Psoas muscle (tissue), 8 donors: ENCODE measurements around the gene CLEC16A. TPM values are rescaled to one million over a fixed set of nuclear protein-coding genes. Genes with fewer than 3 reads are reported as not detected.

Experiments
- ATAC-seq, 4 donors: fragments of 200-7000 bp; cut with Tn5 transposase; one replicate each; pipeline ENCODE4 v1.9.1; 2020; ENCODE audit warnings: moderate library complexity in 3 of 4, mild to moderate bottlenecking in 2 of 4
- DNase-seq, 2 donors: peaks; one replicate each; pipeline ENCODE4 v3.0.0-alpha.2; 2020
- H3K27ac ChIP-seq: fragments of 200-600 bp; one replicate; pipeline ENCODE4 v1.8.0; 2022
- H3K27me3 ChIP-seq, 3 donors: fragments of 200-600 bp in 1 of 3; one replicate each; pipeline versions ENCODE4 v1.6.1 to v1.8.0; 2013 to 2022; ENCODE audit warnings: low read length in 2 of 3, mild to moderate bottlenecking in 2 of 3, moderate library complexity in 1 of 3; ENCODE audit not compliant: insufficient read depth in 3 of 3
- H3K36me3 ChIP-seq, 2 donors: fragments of 200-600 bp in 1 of 2; one replicate each; pipeline versions ENCODE4 v1.6.1 to v1.8.0; 2013 to 2022; ENCODE audit warnings: low read depth in 1 of 2, mild to moderate bottlenecking in 1 of 2, moderate library complexity in 1 of 2; ENCODE audit not compliant: insufficient read depth in 1 of 2
- H3K4me1 ChIP-seq: fragments of 200-600 bp; one replicate; pipeline ENCODE4 v1.8.0; 2022
- H3K4me3 ChIP-seq: fragments of 200-600 bp; one replicate; pipeline ENCODE4 v1.8.0; 2022; ENCODE audit warnings: mild to moderate bottlenecking
- H3K9me3 ChIP-seq: fragments of 200-600 bp; one replicate; pipeline ENCODE4 v1.8.0; 2022
- CTCF ChIP-seq: fragments of 200-600 bp; IDR thresholded peaks from one replicate; pipeline ENCODE4 v1.8.0; 2022; ENCODE audit warnings: antibody characterized with exemption
- WGBS, 3 donors: extraction: QIAGEN DNeasy Blood & Tissue Kit; methylation state at CpG; one replicate each; pipeline versions ENCODE4 v1.1.6 to v1.1.7; 2013; 5-methylcytosine and 5-hydroxymethylcytosine counted together
- intact Hi-C, 2 donors: fragments of 100-400 bp; cut with DNase I; formaldehyde crosslinking; loops; one replicate each; pipeline versions ENCODE4 v1.11.0 to v1.14.2; 2022
- polyA plus RNA-seq, 3 donors: library from polyadenylated mRNA; stranded (reverse); fragments of 200-250 nt; gene quantifications; one replicate each; pipeline ENCODE4 v1.2.3, GENCODE V29; 2013
- total RNA-seq, 4 donors: library from RNA; stranded (reverse); fragmentation: NEBNext Ultra II Directional in 2 of 4; extraction: Animal tissue kit (Norgen Biotek cat#: 25700) in 2 of 4; gene quantifications; one replicate each; pipeline versions ENCODE4 v1.2.1 to v1.2.4, GENCODE V29; 2021 to 2023
- donor health status: healthy with polysubstance abuse.
- donor health status: DM: no; HTN: no; CAD: no; lungs with moderate emphysema.
- donor health status: Bipolar disorder and iron deficiency.
- donor health status: healthy.
- donor health status: DM: yes; HTN: yes; CAD: no.
- donor health status: DM: no; HTN: no; CAD: no.
- donor health status: DM: no; HTN: no; CAD: no.
- donor health status: DM: yes; HTN: yes; CAD: no.

The CLEC16A gene
- total and polyA plus RNA-seq, 7 donors, result 13.1 to 28.1 (median 21.4) TPM

GRCh38 chr16:10947211-10947787 is 2.9 kb downstream of the CLEC16A start:
- ATAC-seq (no peak), DNase-seq (no peak)
- intact Hi-C loops, result no loop called here
- H3K27me3 ChIP-seq, result no peaks in the 10 kb centered on the region
- no peak overlapping the region for H3K4me3 ChIP-seq
- peaks cover 49% of the 10 kb centered on the region for H3K4me1 ChIP-seq
- no peaks in the 10 kb centered on the region for H3K36me3 ChIP-seq
- H3K27ac ChIP-seq, result no peak overlapping the region
- 67 to 85% (median 74%) methylated on average over 10 of the region's 10 CpGs for WGBS, 3 donors
- H3K9me3 ChIP-seq, result no peaks in the 10 kb centered on the region
- no peak for TF ChIP-seq CTCF

- H3K27me3 ChIP-seq, result no peaks in the 10 kb centered on the region
- no peak for TF ChIP-seq CTCF
- H3K9me3 ChIP-seq, result no peaks in the 10 kb centered on the region
- no peak for ATAC-seq
- H3K4me1 ChIP-seq, result peaks cover 44% of the 10 kb centered on the region
- DNase-seq, result no peak
- intact Hi-C loops, result no loop called here
- H3K27ac ChIP-seq, result no peak overlapping the region
- no peaks in the 10 kb centered on the region for H3K36me3 ChIP-seq
- H3K4me3 ChIP-seq, result no peak overlapping the region
- WGBS, 3 donors, result 74 to 85% (median 76%) methylated on average over 7 of the region's 7 CpGs
Measured at GRCh38 chr16:10949424-10949970, 5.1 kb downstream of the CLEC16A start.

DNA sequence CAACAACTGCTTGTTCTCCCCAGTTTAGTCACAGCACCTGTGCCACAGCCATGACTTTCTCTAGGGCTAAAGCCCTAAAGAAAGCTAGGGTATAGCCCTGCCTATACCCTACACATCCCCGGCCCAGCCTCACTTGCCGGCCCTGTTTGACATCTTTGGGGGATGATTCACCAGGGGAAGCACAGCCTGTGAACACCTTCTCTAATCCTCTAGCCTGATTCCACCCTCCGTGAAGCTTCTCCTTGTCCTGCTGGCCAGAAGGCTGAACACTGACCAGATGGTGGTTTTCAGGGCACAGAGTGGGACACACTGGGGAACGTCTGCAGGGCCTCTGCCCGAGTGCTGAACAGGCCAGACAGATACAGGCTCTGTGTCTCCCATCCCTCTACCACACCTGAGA is 6.0 kb downstream of the CLEC16A start:
- ATAC-seq (peak; percentile 37 to 61 (median 38)), DNase-seq (no peak)
- Histone ChIP-seq H3K27ac (no peak overlapping the region), H3K4me3 (no peak overlapping the region), H3K9me3 (no peaks in the 10 kb centered on the region), H3K36me3 (no peaks in the 10 kb centered on the region), H3K27me3 (no peaks in the 10 kb centered on the region), H3K4me1 (peaks cover 41% of the 10 kb centered on the region)
- intact Hi-C loops, result no loop called here
- no peak for TF ChIP-seq CTCF
- WGBS, 3 donors, result 54 to 85% (median 57%) methylated on average over 5 of the region's 5 CpGs

DNA sequence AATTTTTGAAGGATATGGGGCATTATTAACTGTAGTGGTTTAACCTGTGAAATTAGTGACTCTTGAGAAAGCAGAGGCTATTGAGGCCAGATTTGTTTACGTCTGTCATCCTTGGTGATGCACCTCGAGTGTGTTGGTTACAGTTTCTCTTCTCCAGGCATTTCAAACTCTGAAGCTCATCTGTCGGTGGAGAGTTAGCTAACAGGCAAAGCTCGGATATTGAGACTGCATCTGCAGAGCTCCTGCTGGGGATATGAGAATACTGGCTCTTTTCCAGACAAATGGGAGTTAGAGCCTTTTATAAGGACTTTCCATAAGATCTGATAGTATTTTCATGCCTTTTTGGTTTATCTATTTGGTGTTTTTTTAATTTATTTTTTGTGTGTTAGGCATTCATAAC is 6.7 kb downstream of the CLEC16A start:
- Histone ChIP-seq H3K27me3 (no peaks in the 10 kb centered on the region), H3K9me3 (no peaks in the 10 kb centered on the region), H3K27ac (no peak overlapping the region), H3K36me3 (no peaks in the 10 kb centered on the region), H3K4me3 (no peak overlapping the region), H3K4me1 (peaks cover 34% of the 10 kb centered on the region)
- intact Hi-C loops, result no loop called here
- DNase-seq (no peak), ATAC-seq (no peak)
- WGBS, 3 donors, result 35 to 57% (median 44%) methylated on average over 4 of the region's 4 CpGs
- no peak for TF ChIP-seq CTCF

- Histone ChIP-seq H3K36me3 (peaks cover 0 to 9% of the 10 kb centered on the region in 2 donors), H3K4me3 (no peak overlapping the region), H3K4me1 (peaks cover 28% of the 10 kb centered on the region), H3K27ac (no peak overlapping the region), H3K27me3 (no peaks in the 10 kb centered on the region), H3K9me3 (no peaks in the 10 kb centered on the region)
- 86 to 96% (median 91%) methylated on average over 7 of the region's 7 CpGs for WGBS, 3 donors
- DNase-seq, result no peak
- peak in 1 of 4 donors; percentile 5 for ATAC-seq
- TF ChIP-seq CTCF, result no peak
- intact Hi-C loops, result no loop called here
Measured at GRCh38 chr16:10954903-10955302, 10.5 kb downstream of the CLEC16A start.
